ENCODE results near the gene MINDY2. TPM values are rescaled to one million over a fixed set of nuclear protein-coding genes. Genes with fewer than 3 reads are reported as not detected.

Gene MINDY2
- total RNA-seq, 1 donor from 2014 or later: 20.9 TPM

- no peak for DNase-seq (ENCODE audit: low read depth)
- H3K4me3 ChIP-seq (ENCODE audit: low read depth, low read length): no peak overlapping the region
- TF ChIP-seq, protein P1, sequence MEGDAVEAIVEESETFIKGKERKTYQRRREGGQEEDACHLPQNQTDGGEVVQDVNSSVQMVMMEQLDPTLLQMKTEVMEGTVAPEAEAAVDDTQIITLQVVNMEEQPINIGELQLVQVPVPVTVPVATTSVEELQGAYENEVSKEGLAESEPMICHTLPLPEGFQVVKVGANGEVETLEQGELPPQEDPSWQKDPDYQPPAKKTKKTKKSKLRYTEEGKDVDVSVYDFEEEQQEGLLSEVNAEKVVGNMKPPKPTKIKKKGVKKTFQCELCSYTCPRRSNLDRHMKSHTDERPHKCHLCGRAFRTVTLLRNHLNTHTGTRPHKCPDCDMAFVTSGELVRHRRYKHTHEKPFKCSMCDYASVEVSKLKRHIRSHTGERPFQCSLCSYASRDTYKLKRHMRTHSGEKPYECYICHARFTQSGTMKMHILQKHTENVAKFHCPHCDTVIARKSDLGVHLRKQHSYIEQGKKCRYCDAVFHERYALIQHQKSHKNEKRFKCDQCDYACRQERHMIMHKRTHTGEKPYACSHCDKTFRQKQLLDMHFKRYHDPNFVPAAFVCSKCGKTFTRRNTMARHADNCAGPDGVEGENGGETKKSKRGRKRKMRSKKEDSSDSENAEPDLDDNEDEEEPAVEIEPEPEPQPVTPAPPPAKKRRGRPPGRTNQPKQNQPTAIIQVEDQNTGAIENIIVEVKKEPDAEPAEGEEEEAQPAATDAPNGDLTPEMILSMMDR (conservative IDR thresholded peaks at IDR 0.05; ENCODE audit: low read depth, low read length): no peak
Observed at GRCh38 chr15:58908550-58909309, 137.6 kb downstream of the MINDY2 start.

GRCh38 chr15:58909616-58910015 is 138.5 kb downstream of the MINDY2 start:
- DNase-seq (ENCODE audit: low read depth): no peak
- H3K4me3 ChIP-seq (ENCODE audit: low read depth, low read length): no peak overlapping the region
- TF ChIP-seq, protein P1 (conservative IDR thresholded peaks at IDR 0.05; ENCODE audit: low read depth, low read length): no peak

DNA sequence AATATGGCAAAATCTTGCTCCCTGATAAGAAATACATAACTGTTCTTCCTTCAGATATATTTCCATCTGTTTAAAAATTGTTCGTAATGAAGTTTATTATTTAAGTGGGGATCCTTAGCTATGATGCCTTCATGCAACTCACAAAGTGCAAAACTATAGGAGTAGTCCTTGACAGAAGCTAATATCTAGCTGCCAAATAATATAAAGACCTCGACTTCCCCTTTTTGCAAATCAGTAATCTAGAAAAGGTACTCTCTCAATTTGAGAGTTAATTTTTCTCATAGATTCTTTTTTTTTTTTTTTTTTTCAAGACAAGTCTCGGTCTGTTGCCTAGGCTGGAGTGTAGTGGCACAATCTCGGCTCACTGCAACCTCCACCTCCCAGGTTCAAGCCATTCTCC is 139.4 kb downstream of the MINDY2 start:
- DNase-seq (ENCODE audit: low read depth): no peak
- TF ChIP-seq, protein P1 (conservative IDR thresholded peaks at IDR 0.05; ENCODE audit: low read depth, low read length): no peak
- no peak overlapping the region for H3K4me3 ChIP-seq (ENCODE audit: low read depth, low read length)

Other genes with a start within 250 kb of the MINDY2 start
- 76.3 and 106 TPM in 2 replicates for gene ADAM10, start 21.6 kb upstream of the MINDY2 start, total RNA-seq
- gene SLTM, start 162.4 kb downstream of the MINDY2 start, total RNA-seq: 47.9 and 57.4 TPM in 2 replicates
- 8.5 and 10.4 TPM in 2 replicates for gene RNF111, start 216.4 kb downstream of the MINDY2 start, total RNA-seq

All from epithelial cell of proximal tubule (primary cell).